Keratinocyte (primary cell): ENCODE data around the gene MAD1L1.

ENCODE experiments used
- EZH2 ChIP-seq: IDR thresholded peaks from one replicate; pipeline ENCODE4 v1.6.1; 2012; ENCODE audit warnings: inconsistent platforms, mild to moderate bottlenecking, low read length, moderate library complexity
- TF ChIP-seq, protein P1 (sequence below), 3 experiments: IDR thresholded peaks in 1 of 3; conservative IDR thresholded peaks in 1 of 3; optimal IDR thresholded peaks in 1 of 3; 2 replicates in 2 of 3; 3 replicates in 1 of 3; pipeline versions ENCODE3 to v1.5.1; 2011; ENCODE audit warnings: low read length in 3 of 3, mild to moderate bottlenecking in 3 of 3, moderate library complexity in 2 of 3, control low read depth in 1 of 3, inconsistent platforms in 1 of 3; ENCODE audit not compliant: insufficient read depth in 2 of 3; ENCODE audit errors: extremely low read depth in 1 of 3

DNA sequence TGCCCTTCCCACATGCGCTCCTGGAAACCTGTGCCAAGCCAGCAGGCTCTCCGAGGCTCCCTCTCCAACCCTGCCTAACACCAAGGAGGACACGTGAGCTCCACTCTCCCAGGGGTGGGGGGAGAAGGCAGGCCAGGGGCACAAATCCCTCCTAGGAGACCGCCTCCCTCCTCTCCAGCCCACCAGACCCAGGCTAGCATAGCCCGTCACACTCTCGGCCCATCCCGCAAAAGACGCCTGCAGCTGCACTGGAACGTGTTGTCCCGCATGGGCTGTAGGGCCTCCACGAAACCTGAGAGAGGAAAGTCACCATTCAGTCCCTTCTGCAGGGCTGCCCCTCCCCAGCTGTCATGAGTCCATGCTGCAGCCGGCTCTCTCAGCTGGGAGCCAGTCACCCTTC is 126.3 kb downstream of the MAD1L1 start:
- TF ChIP-seq, protein P1, sequence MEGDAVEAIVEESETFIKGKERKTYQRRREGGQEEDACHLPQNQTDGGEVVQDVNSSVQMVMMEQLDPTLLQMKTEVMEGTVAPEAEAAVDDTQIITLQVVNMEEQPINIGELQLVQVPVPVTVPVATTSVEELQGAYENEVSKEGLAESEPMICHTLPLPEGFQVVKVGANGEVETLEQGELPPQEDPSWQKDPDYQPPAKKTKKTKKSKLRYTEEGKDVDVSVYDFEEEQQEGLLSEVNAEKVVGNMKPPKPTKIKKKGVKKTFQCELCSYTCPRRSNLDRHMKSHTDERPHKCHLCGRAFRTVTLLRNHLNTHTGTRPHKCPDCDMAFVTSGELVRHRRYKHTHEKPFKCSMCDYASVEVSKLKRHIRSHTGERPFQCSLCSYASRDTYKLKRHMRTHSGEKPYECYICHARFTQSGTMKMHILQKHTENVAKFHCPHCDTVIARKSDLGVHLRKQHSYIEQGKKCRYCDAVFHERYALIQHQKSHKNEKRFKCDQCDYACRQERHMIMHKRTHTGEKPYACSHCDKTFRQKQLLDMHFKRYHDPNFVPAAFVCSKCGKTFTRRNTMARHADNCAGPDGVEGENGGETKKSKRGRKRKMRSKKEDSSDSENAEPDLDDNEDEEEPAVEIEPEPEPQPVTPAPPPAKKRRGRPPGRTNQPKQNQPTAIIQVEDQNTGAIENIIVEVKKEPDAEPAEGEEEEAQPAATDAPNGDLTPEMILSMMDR (optimal IDR thresholded peaks at IDR 0.05 in 1 of 3, IDR thresholded peaks at IDR 0.05 in 1 of 3, conservative IDR thresholded peaks at IDR 0.05 in 1 of 3; ENCODE audit: extremely low read depth in 1 of 3, insufficient read depth in 2 of 3, low read length in 3 of 3), result no peak
- TF ChIP-seq EZH2, result no peak
